ENCODE data around the gene P3H3. TPM values are rescaled to one million over a fixed set of nuclear protein-coding genes. Genes with fewer than 3 reads are reported as not detected.

P3H3 gene
- total RNA-seq: 30.6 TPM in 2 replicates
- long read RNA-seq, partial matches to known transcripts: 1 of 1 reads
- long read RNA-seq, other reads (novel, unspliced or antisense): 0 of 1 reads

GRCh38 chr12:6827982-6828780 is at the start of gene P3H3:
Gene P3H3, plus strand, starts transcription at chr12:6828407. Its CDS starts 34 bp downstream, at chr12:6828441.
- H3K9me3 Mint-ChIP-seq (ENCODE audit: low read depth): no peaks in the 10 kb centered on the region
- TF ChIP-seq CTCF (IDR thresholded peaks at IDR 0.05; ENCODE audit: unreplicated experiment): peak; percentile 22
- H3K27me3 Mint-ChIP-seq: peaks cover 40% of the 10 kb centered on the region
- H3K4me1 Mint-ChIP-seq (ENCODE audit: low read depth): peaks cover 6% of the 10 kb centered on the region
- DNase-seq (ENCODE audit: low spot score, unreplicated experiment): no peak
- peaks cover 1% of the 10 kb centered on the region for H3K36me3 Mint-ChIP-seq (ENCODE audit: insufficient read depth)
- peak within 1 kb of the TSS; percentile 89 for H3K27ac Mint-ChIP-seq
- peak within 1 kb of the TSS; percentile 87 for H3K4me3 Mint-ChIP-seq (ENCODE audit: low read depth)

- peak overlapping the region; percentile 95 for H3K27ac Mint-ChIP-seq
- peak; percentile 99 for DNase-seq (ENCODE audit: low spot score, unreplicated experiment)
- TF ChIP-seq CTCF (IDR thresholded peaks at IDR 0.05; ENCODE audit: unreplicated experiment): peak; percentile 100
- H3K27me3 Mint-ChIP-seq: peaks cover 59% of the 10 kb centered on the region
- H3K36me3 Mint-ChIP-seq (ENCODE audit: insufficient read depth): peaks cover 3% of the 10 kb centered on the region
- peaks cover 32% of the 10 kb centered on the region for H3K4me1 Mint-ChIP-seq (ENCODE audit: low read depth)
- peak overlapping the region; percentile 80 for H3K4me3 Mint-ChIP-seq (ENCODE audit: low read depth)
- H3K9me3 Mint-ChIP-seq (ENCODE audit: low read depth): no peaks in the 10 kb centered on the region
These were observed 49.3 kb upstream of the P3H3 start for GRCh38 chr12:6778574-6779550.

GRCh38 chr12:6779708-6780432 is 48.3 kb upstream of the P3H3 start:
- peaks cover 50% of the 10 kb centered on the region for H3K27me3 Mint-ChIP-seq
- no peaks in the 10 kb centered on the region for H3K9me3 Mint-ChIP-seq (ENCODE audit: low read depth)
- DNase-seq (ENCODE audit: low spot score, unreplicated experiment): no peak
- TF ChIP-seq CTCF (IDR thresholded peaks at IDR 0.05; ENCODE audit: unreplicated experiment): no peak
- peaks cover 28% of the 10 kb centered on the region for H3K4me1 Mint-ChIP-seq (ENCODE audit: low read depth)
- H3K27ac Mint-ChIP-seq: no peak overlapping the region
- peaks cover 3% of the 10 kb centered on the region for H3K36me3 Mint-ChIP-seq (ENCODE audit: insufficient read depth)
- no peak overlapping the region for H3K4me3 Mint-ChIP-seq (ENCODE audit: low read depth)

GRCh38 chr12:6780573-6780972 is 47.6 kb upstream of the P3H3 start:
- peaks cover 43% of the 10 kb centered on the region for H3K27me3 Mint-ChIP-seq
- no peak for DNase-seq (ENCODE audit: low spot score, unreplicated experiment)
- H3K9me3 Mint-ChIP-seq (ENCODE audit: low read depth): no peaks in the 10 kb centered on the region
- peaks cover 20% of the 10 kb centered on the region for H3K4me1 Mint-ChIP-seq (ENCODE audit: low read depth)
- H3K27ac Mint-ChIP-seq: no peak overlapping the region
- H3K36me3 Mint-ChIP-seq (ENCODE audit: insufficient read depth): no peaks in the 10 kb centered on the region
- TF ChIP-seq CTCF (IDR thresholded peaks at IDR 0.05; ENCODE audit: unreplicated experiment): no peak
- no peak overlapping the region for H3K4me3 Mint-ChIP-seq (ENCODE audit: low read depth)
